Astrocyte (in vitro differentiated cells and primary cell): Measurements from ENCODE around the gene NUAK1.

ENCODE experiments used
- CTCF ChIP-seq: IDR thresholded peaks from 2 replicates; pipeline ENCODE4 v1.5.1; 2011; ENCODE audit warnings: low read depth, mild to moderate bottlenecking, inconsistent platforms, low read length, moderate library complexity; ENCODE audit not compliant: insufficient read depth
- EZH2 ChIP-seq: IDR thresholded peaks from 2 replicates; pipeline ENCODE4 v1.6.1; 2012; ENCODE audit warnings: mild to moderate bottlenecking, low read length, inconsistent platforms; ENCODE audit not compliant: insufficient read depth

DNA sequence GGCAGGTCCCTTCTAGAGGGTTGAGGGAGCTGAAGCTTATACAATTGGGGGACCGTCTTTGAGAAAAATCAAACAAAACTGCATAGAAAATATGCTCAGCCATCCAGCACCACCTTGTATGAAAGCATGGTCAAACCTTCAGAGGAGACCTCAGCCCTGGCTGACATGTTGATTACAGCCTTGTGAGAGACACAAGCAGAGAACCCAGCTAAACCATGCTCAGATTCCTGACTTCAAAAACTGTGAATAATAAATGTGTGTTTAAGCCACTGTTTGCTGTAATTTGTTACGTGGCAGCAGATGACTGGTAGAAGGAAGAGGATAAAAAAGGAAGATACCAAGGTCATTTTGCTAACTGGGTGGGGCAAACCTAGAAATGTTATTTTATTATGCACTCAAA is 115.7 kb downstream of the NUAK1 start:
- TF ChIP-seq EZH2, result no peak
- TF ChIP-seq CTCF, result no peak
